ENCODE data around the gene CFAP47. TPM values are rescaled to one million over a fixed set of nuclear protein-coding genes. Genes with fewer than 3 reads are reported as not detected.

Gene CFAP47
- total and polyA plus RNA-seq, 2 donors (not counting 3 experiments of a cell fraction or from before 2014, with no cell fraction given) = not detected

GRCh38 chrX:36241397-36241796 lies 321.9 kb downstream of the CFAP47 start:
- Histone ChIP-seq H3K27ac (ENCODE audit: insufficient read depth, low read depth, low read length) (no peak overlapping the region), H3K36me3 (ENCODE audit: control insufficient read depth in 2 of 2, extremely low read depth in 1 of 2, insufficient read depth in 2 of 2, low read length in 2 of 2) (no peaks in the 10 kb centered on the region), H3K9me1 (replicated peaks; ENCODE audit: control insufficient read depth, extremely low read depth, insufficient read depth, low read length) (no peaks in the 10 kb centered on the region), H3K4me1 (ENCODE audit: control insufficient read depth, extremely low read depth, insufficient read depth, low read length) (no peaks in the 10 kb centered on the region), H3K9ac (replicated peaks; ENCODE audit: extremely low read depth, insufficient read depth, low read length) (no peak overlapping the region), H3K4me3 (replicated peaks in 1 of 3; ENCODE audit: insufficient read depth in 1 of 3, low read depth in 1 of 3, low read length in 3 of 3) (no peak overlapping the region), H3K79me2 (ENCODE audit: control insufficient read depth, insufficient read depth, low read length) (no peaks in the 10 kb centered on the region), H3K4me2 (ENCODE audit: insufficient read depth, low read length) (no peak overlapping the region), H3K27me3 (ENCODE audit: control insufficient read depth in 2 of 2, insufficient read depth in 2 of 2, low read length in 2 of 2) (no peaks in the 10 kb centered on the region), H3K9me3 (replicated peaks; ENCODE audit: control insufficient read depth, insufficient read depth, low read length) (no peaks in the 10 kb centered on the region), H2AFZ (ENCODE audit: low read depth, low read length) (no peak overlapping the region), H4K20me1 (replicated peaks; ENCODE audit: control insufficient read depth, extremely low read depth, insufficient read depth, low read length) (no peaks in the 10 kb centered on the region)
- dilution Hi-C loops (cut with MboI; ENCODE audit: extremely low pct_ligation_motif_present, low sequenced_read_pairs) = no loop called here
- ChIA-PET POLR2A (no interaction called here), CTCF (no interaction called here)
- no peak for TF ChIP-seq POLR2A (IDR thresholded peaks at IDR 0.05; ENCODE audit: low read depth, low read length)
- TF ChIP-seq GATA2 (IDR thresholded peaks at IDR 0.05; ENCODE audit: insufficient read depth, insufficient read length, low read depth, low read length) = no peak
- TF ChIP-seq EZH2 (IDR thresholded peaks at IDR 0.05; ENCODE audit: borderline replicate concordance, low read depth, low read length, severe bottlenecking) = no peak
- no peak for TF ChIP-seq MYC (IDR thresholded peaks at IDR 0.05; ENCODE audit: low read depth, low read length)
- TF ChIP-seq CTCF (IDR thresholded peaks at IDR 0.05; ENCODE audit: extremely low read depth in 1 of 2, insufficient read depth in 1 of 2, low read depth in 1 of 2, low read length in 2 of 2) = no peak
- TF ChIP-seq JUN (IDR thresholded peaks at IDR 0.05; ENCODE audit: borderline replicate concordance, insufficient read depth, insufficient read length, low read depth) = no peak
- no peak for TF ChIP-seq POLR2AphosphoS5 (IDR thresholded peaks at IDR 0.05; ENCODE audit: insufficient read depth, low read depth, low read length)
- no peak for TF ChIP-seq MAX (IDR thresholded peaks at IDR 0.05; ENCODE audit: insufficient read depth, insufficient read length)
- no peak for TF ChIP-seq FOS (IDR thresholded peaks at IDR 0.05; ENCODE audit: borderline replicate concordance, insufficient read depth, low read length)
- no TSS peak for BruUV-seq (replicated peaks)
- intact Hi-C loops (cut with micrococcal nuclease) = no loop called here
- DNase-seq (ENCODE audit: low read depth, low spot score) (no peak), FAIRE-seq (no peak)
